K562 (cell line): ENCODE data around the gene ETNK1. TPM values are rescaled to one million over a fixed set of nuclear protein-coding genes. Genes with fewer than 3 reads are reported as not detected.

Source experiments
- AFF1 ChIP-seq, 2 experiments: fragments of 450-650 bp; IDR thresholded peaks; 2 replicates each; pipeline ENCODE4 v1.6.1; 2018; ENCODE audit warnings: mild to moderate bottlenecking in 2 of 2, low read depth in 1 of 2; ENCODE audit not compliant: partially characterized antibody in 2 of 2
- BACH1 ChIP-seq: fragments of 200-800 bp; sonication (Bioruptor generic); IDR thresholded peaks from 2 replicates; pipeline ENCODE4 v1.6.1; 2016; ENCODE audit warnings: missing genetic modification characterization, missing compliant biosample characterization
- GATAD2B ChIP-seq: fragments of 450-650 bp; IDR thresholded peaks from 2 replicates; pipeline ENCODE4 v1.6.1; 2017; ENCODE audit warnings: mild to moderate bottlenecking, borderline replicate concordance
- HDAC8 ChIP-seq: fragments of 450-650 bp; IDR thresholded peaks from 2 replicates; pipeline ENCODE4 v1.6.1; 2016; ENCODE audit warnings: mild to moderate bottlenecking, missing genetic modification characterization, moderate library complexity, missing compliant biosample characterization
- HMGXB4 ChIP-seq: sonication (generic); formaldehyde crosslinking; IDR thresholded peaks from 2 replicates; pipeline ENCODE4 v1.8.1; 2023; ENCODE audit warnings: mild to moderate bottlenecking, missing genetic modification reagents
- JUND ChIP-seq, 2 experiments: IDR thresholded peaks; 2 replicates in 1 of 2; 3 replicates in 1 of 2; pipeline ENCODE4 v1.6.1; 2011; ENCODE audit warnings: borderline replicate concordance in 2 of 2, low read depth in 2 of 2, low read length in 2 of 2, improper control_type of control experiment in 1 of 2, missing biosample characterization in 1 of 2, missing genetic modification characterization in 1 of 2, missing genetic modification reagents in 1 of 2
- KDM2B ChIP-seq: fragments of 250-450 bp; sonication (Bioruptor Pico); IDR thresholded peaks from 2 replicates; pipeline ENCODE4 v1.8.0; 2021; ENCODE audit warnings: mild to moderate bottlenecking, moderate library complexity
- MECOM ChIP-seq: fragments of 250-450 bp; sonication (Bioruptor Pico); IDR thresholded peaks from 2 replicates; pipeline ENCODE4 v1.8.0; 2022; ENCODE audit warnings: inconsistent platforms
- MTA3 ChIP-seq: fragments of 450-650 bp; formaldehyde crosslinking; IDR thresholded peaks from 2 replicates; pipeline ENCODE4 v1.6.1; 2017; ENCODE audit warnings: mild to moderate bottlenecking, borderline replicate concordance
- NRF1 ChIP-seq, 2 experiments: fragments of 450-650 bp; IDR thresholded peaks in 1 of 2; conservative IDR thresholded peaks in 1 of 2; 2 replicates each; pipeline ENCODE4 v1.6.1; 2014; ENCODE audit warnings: mild to moderate bottlenecking in 2 of 2
- PHF21A ChIP-seq: fragments of 450-650 bp; IDR thresholded peaks from 2 replicates; pipeline ENCODE4 v1.6.1; 2017; ENCODE audit warnings: low read depth, borderline replicate concordance
- POLR3G ChIP-seq: IDR thresholded peaks from 2 replicates; pipeline ENCODE4 v1.6.1; 2011; ENCODE audit not compliant: insufficient read length, insufficient replicate concordance; ENCODE audit errors: extremely low read depth
- PREB ChIP-seq: sonication (generic); formaldehyde crosslinking; IDR thresholded peaks from 2 replicates; pipeline ENCODE4 v1.8.1; 2023; ENCODE audit warnings: mild to moderate bottlenecking, missing genetic modification reagents
- PYGO2 ChIP-seq: fragments of 450-650 bp; IDR thresholded peaks from 2 replicates; pipeline ENCODE4 v1.6.1; 2016; ENCODE audit warnings: mild to moderate bottlenecking, missing genetic modification characterization, moderate library complexity, missing compliant biosample characterization
- TCF7L2 ChIP-seq: fragments of 150-350 bp; IDR thresholded peaks from 2 replicates; pipeline ENCODE4 v1.6.1; 2016; ENCODE audit warnings: low read depth, mild to moderate bottlenecking, low read length, moderate library complexity
- ZNF277 ChIP-seq: fragments of 250-450 bp; sonication (Bioruptor Pico); IDR thresholded peaks from 2 replicates; pipeline ENCODE4 v1.8.0; 2022; ENCODE audit warnings: inconsistent platforms, mild to moderate bottlenecking, moderate library complexity, borderline replicate concordance
- ZNF324 ChIP-seq: fragments of 250-450 bp; sonication (Bioruptor Pico); IDR thresholded peaks from 2 replicates; pipeline ENCODE4 v1.4.0; 2020; ENCODE audit warnings: mild to moderate bottlenecking
- ZSCAN29 ChIP-seq: fragments of 450-650 bp; IDR thresholded peaks from 2 replicates; pipeline ENCODE4 v1.6.1; 2017
- polyA plus RNA-seq, 8 experiments: library from polyadenylated mRNA; depleted of rRNA in 4 of 8; stranded (reverse) in 5 of 8; unstranded in 3 of 8; fragments of >200 nt; fragmentation: Nextera tagmentation in 2 of 8; fragmentation: Illumina TruSeq in 1 of 8; extraction: Ambion mirVana in 2 of 8; extraction: Trizol in 1 of 8; gene quantifications; 2 replicates each; pipeline versions ENCODE4 v1.2.1 to v1.2.3, GENCODE V29; 2011 to 2014; ENCODE audit warnings: inconsistent platforms in 1 of 8, missing spikeins in 1 of 8
- total RNA-seq, 7 experiments: library from RNA; depleted of rRNA in 6 of 7; stranded (reverse); fragments of >200 nt in 6 of 7; fragmentation: Illumina TruSeq in 2 of 7; extraction: Trizol in 2 of 7; gene quantifications; 2 replicates each; pipeline versions ENCODE4 v1.2.1 to v1.2.3, GENCODE V29; 2011 to 2021; ENCODE audit warnings: low replicate concordance in 1 of 7

Gene ETNK1
- total and polyA plus RNA-seq, 9 of the 15 experiments (the other 6 are each of a cell fraction or from before 2014, with no cell fraction given), result 10.0 to 70.5 (median 36.0) TPM

- TF ChIP-seq HMGXB4 (CRISPR knock-in tag), result no peak; the same call in 1 of the 2 replicates
- 0 out of 2 replicates have a peak, but pooled peaks have one; percentile 40 for TF ChIP-seq MTA3
- no peak for TF ChIP-seq PHF21A
- TF ChIP-seq ZNF324 (CRISPR knock-in tag), result no peak
- TF ChIP-seq PYGO2, result no peak
- TF ChIP-seq GATAD2B, result no peak
- TF ChIP-seq HDAC8 (tag), result 0 out of 2 replicates have a peak, but pooled peaks have one; percentile 42
- no peak for TF ChIP-seq BACH1
- TF ChIP-seq PREB (CRISPR knock-in tag), result 0 out of 2 replicates have a peak, but pooled peaks have one; percentile 89
- peak; percentile 86 to 88 for TF ChIP-seq NRF1 (conservative IDR thresholded peaks at IDR 0.05 in 1 of 2, IDR thresholded peaks at IDR 0.05 in 1 of 2)
- TF ChIP-seq KDM2B (CRISPR knock-in tag), result no peak
- TF ChIP-seq POLR3G, result no peak
- TF ChIP-seq JUND (IDR thresholded peaks at IDR 0.05; ENCODE audit: borderline replicate concordance, low read depth, low read length), result peak; percentile 61
- peak; percentile 28; the same call in 1 of the 3 replicates for TF ChIP-seq JUND (tag; IDR thresholded peaks at IDR 0.05; ENCODE audit: borderline replicate concordance, low read depth, low read length)
- no peak for TF ChIP-seq MECOM
- no peak for TF ChIP-seq ZNF277 (CRISPR knock-in tag)
- TF ChIP-seq AFF1 (IDR thresholded peaks at IDR 0.05; ENCODE audit: low read depth in 1 of 2, partially characterized antibody in 2 of 2), result no peak
- no peak for TF ChIP-seq TCF7L2
- 0 out of 2 replicates have a peak, but pooled peaks have one; percentile 22 for TF ChIP-seq ZSCAN29
These were observed at the start of gene ETNK1 (continued) for GRCh38 chr12:22624870-22625761.
